GM19043 (cell line): Measurements from ENCODE around the gene S100A5.

Source experiments
- ATAC-seq: cut with Tn5 transposase; IDR thresholded peaks from one replicate; pipeline ENCODE4 v1.9.1; 2021; ENCODE audit warnings: low read depth; ENCODE audit not compliant: unreplicated experiment

Gene S100A5

GRCh38 chr1:153548722-153549688 lies 8.3 kb upstream of the S100A5 start, which contains the start of gene S100A3:
Gene S100A3, minus strand, starts transcription at chr1:153549258. Its CDS starts 773 bp downstream, at chr1:153548485.
- no peak for ATAC-seq

GRCh38 chr1:153547560-153548551 lies 7.1 kb upstream of the S100A5 start:
- no peak for ATAC-seq

GRCh38 chr1:153546796-153547559 lies 6.2 kb upstream of the S100A5 start:
- ATAC-seq: no peak

DNA sequence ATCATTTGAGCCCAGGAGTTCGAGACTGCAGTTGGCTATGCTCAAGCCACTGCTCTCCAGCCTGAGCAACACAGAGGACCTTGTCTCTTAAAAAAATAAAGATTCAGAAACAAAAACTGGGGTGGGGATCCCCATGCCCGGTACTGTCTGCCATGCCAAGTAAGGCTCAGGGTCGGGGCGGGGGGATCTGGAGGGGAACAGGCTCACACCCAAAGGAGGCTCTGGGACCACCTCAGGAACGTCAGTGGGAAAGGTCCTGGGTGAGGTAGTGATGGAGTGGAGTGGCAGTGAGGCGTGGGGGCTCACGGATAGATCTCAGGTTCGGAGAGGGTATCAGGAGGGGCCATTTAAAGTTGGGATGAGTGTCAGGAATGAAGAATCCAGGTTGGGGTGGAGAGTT lies 5.6 kb upstream of the S100A5 start:
- ATAC-seq: no peak

GRCh38 chr1:153545067-153546055 lies 4.6 kb upstream of the S100A5 start, which contains the start of gene S100A4:
Gene S100A4, minus strand, starts transcription at chr1:153545806. Its CDS starts 1,012 bp downstream, at chr1:153544794.
- peak; percentile 55 for ATAC-seq

DNA sequence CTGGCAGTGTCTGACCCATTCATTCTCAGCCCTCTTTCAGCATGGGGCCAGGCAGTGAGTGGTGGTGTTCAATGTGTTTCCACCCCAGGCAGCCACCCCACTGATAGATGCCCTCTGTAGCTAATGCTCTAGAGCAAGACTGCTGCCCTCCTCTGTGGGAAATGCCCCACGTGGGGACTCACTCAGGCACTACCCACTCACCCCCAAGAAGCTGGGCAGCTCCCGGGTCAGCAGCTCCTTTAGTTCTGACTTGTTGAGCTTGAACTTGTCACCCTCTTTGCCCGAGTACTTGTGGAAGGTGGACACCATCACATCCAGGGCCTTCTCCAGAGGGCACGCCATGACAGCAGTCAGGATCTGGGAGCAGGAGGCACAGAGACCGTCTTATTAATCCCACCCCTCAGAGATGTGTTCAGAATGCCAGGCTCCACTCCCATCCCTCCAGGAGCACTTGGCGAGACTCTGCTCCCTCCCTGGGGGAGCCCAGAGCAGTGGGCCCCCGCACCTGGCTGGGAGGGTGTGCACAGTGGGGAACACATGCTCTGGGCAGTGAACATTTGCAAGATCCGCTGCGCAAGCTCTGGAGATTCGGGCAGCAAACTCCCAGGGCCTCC lies 3.8 kb upstream of the S100A5 start:
- ATAC-seq: no peak

DNA sequence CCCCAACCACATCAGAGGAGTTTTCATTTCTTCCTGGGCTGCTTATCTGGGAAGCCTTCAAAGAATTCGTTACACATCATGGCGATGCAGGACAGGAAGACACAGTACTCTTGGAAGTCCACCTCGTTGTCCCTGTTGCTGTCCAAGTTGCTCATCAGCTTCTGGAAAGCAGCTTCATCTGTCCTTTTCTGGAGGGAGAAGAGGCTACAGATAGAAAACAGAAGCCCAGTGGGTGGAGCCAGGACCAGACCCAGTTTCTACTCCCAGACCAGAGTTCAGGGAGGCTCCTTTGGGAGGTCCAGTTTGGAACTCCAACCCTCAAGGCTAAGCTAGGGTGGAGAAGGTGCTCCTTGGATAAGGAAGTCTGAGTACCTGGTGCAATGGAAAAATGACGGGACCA lies 3.0 kb upstream of the S100A5 start:
- no peak for ATAC-seq

DNA sequence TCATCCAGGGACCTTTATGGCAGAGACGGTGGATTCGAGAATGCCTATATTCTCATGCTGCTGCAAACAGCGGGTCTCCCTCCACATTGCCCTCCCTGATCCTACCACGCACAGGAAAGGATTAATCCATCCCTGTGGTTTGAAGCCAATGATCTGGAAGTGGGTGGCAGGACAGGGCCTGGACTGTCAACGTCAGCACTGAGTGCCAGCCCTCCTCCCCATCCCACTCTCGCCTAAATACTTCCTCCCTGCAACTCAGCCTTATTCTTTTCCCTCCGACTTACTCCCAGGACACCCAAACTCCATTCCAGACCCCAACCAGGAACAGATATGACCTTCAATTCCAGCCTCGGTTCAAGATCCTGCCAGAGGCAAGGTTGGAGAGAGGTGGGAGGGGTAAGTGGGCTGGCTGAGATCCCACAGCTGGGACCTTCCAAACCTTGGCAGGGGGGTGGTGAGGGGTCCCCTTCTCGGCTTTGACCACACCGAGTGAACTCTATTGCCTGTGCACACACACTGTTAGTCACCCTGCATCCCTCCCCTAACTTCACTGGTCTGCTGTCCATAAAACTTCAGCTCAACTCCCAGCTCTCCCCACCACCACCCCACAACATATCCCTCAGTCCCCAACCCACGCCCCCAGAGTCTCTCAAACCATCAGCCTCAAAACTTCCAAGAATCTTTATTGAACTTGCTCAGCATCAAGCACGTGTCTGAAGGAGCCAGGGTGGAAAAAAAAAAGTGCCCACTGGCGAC lies 2.4 kb upstream of the S100A5 start:
- no peak for ATAC-seq

DNA sequence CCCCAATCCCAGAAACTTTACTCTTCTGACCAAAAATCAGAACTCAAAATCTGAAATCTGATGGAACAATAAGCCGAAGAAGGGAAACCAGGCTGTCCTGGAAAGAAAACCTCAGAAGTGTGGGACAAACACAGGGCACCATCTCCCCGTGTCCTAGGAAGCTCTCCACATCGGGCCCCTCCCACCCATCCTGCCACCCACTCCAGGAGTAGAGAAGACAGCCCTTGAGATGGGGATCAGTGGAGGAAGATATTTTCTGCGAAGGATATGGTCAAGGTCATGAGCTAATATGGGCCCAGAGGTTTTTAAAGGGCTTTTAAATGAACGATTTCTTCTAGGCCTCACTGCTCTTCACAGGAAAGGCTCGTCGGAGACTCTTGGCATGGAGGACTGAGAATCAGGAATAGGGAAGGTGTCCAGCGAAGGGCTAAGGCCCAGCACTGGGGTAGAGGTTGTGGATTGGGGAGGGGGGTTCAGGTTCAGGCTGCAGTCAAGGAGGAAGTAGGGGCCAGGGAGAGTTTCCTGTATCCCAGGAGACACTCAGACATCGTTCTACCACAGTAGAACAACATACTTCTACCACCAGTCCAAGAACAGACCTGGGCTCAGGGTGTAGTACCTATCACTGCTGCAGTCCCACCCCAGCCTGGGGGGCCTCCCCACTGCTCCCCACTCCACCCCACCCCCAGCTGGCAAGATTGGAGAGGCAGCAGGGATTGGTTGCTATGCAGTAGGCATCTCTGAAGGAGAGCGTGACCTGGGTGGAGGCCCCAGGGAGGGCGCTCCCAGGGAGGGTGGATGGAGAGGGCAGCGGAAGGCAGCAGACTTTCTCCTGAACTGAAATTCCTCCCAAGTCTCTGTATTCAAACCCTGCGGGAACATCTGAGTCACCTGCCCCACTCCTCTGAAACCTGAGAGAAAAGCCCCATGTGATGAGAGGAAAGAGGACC lies 1.2 kb upstream of the S100A5 start:
- no peak for ATAC-seq

DNA sequence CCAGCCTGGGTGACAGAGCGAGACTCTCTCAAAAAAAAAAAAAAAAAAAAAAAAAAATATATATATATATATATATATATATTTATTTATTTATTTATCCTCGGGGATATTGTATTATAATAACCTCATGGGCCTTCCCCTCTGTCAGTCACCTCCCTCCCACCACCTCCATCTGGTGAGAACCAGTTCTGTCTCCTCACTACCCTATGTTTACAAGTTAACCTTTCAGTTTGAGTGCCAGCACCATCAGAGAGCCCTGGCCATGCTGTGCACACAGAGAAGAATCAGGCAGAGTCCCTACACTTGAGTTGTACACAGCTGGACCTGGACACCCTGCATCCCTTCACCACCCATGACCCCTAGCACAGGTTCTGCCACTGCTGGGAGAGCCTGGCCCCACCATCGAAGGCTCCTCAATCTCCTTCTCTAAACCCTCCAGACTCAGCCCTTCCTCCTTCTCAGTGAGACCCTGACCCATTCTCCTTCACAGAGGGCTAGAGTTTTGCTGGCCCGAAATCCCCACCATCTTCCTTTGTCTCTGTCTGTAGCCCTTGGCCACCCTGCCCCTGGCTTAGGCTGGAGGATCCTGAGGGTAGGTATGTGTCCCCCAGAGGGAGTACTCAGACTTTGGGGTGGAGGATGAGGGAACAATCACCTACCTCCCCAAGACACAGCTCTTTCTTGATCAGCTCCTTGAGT lies 1.2 kb downstream of the S100A5 start:
- no peak for ATAC-seq

DNA sequence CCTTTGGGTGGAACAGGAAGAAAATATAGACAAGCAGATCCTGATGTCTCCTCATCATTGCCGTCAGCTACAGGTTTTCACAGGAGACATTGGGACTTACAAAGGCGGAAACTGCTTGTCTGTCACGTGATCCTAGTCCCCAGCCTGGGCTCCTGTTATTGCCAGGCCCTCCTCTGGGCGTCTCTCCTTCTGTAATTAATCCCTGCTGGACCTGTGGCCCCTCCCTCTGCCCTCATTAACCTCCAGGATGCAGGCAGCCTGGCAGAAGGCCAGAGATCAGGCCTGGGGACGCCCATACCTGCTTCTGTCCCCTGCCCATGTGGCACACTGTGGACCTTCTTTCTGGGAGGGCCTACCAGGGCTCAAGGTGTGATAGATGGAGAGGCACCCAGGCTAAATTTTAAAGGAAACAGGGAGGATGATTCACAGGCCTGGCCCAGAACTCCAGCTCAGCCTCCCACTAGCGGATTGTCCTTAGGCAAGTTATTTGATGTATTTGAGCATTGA lies 2.4 kb downstream of the S100A5 start:
- no peak for ATAC-seq

- no peak for ATAC-seq
These were observed 3.4 kb downstream of the S100A5 start for GRCh38 chr1:153537376-153537730.

GRCh38 chr1:153536671-153537375 lies 3.9 kb downstream of the S100A5 start:
- ATAC-seq: no peak

DNA sequence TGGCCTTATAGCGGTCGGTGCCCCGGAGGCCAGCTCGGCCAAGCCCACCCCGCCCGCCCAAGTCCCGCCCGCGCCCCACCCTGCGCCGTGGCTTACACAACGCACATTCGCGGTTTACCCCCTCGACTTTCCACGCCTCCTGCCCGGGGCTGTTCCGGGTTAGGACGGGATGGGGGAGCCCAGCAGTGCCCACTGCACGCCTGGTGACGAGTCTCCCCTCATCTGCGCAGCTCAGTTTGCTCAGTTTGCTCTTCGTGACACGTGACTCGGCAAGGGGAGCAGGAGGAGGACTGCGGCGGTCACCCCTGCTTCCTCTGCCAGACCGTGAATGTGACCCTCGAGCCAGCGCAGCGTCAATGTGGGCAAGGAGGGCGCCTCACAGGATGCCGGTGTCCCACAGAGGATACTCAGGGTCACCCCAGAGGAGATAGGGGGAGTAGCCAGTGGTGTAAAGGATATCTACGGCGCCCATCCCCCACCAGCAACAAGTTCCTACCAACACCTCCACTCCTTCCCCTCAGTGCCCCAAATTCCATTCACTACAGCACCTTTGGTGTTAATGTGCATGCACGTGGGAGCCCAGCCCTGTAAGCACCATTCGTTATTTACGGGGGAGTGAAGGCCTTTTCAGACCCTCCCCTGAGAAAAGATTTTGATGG lies 4.6 kb downstream of the S100A5 start:
- ATAC-seq: no peak
